ENCODE measurements around the gene PRDM9.
"Not testable (repeated sequence)": the region's sequence is repeated elsewhere in the genome, so short reads cannot be mapped to it uniquely, and the experiment has no call there.

The PRDM9 gene

GRCh38 chr5:23496576-23496975, 10.8 kb upstream of the PRDM9 start:
- no peak for TF ChIP-seq YY1 (IDR thresholded peaks at IDR 0.05; ENCODE audit: insufficient read depth, insufficient read length)
- TF ChIP-seq SUZ12 (IDR thresholded peaks at IDR 0.05; ENCODE audit: extremely low read depth, insufficient read depth, insufficient read length) = no peak
- no peak for TF ChIP-seq ZNF274 (IDR thresholded peaks at IDR 0.05; ENCODE audit: low read depth, low read length)
- DNase-seq (ENCODE audit: low read depth, low spot score) = no peak
- no peaks in the 10 kb centered on the region for H3K4me1 ChIP-seq (ENCODE audit: insufficient read depth, insufficient read length)

GRCh38 chr5:23506329-23507236, 826 bp upstream of the PRDM9 start:
- DNase-seq (ENCODE audit: low read depth, low spot score) = peak; percentile 42
- no peak for TF ChIP-seq SUZ12 (IDR thresholded peaks at IDR 0.05; ENCODE audit: extremely low read depth, insufficient read depth, insufficient read length)

More at GRCh38 chr5:23496576-23496975, 10.8 kb upstream of the PRDM9 start:
- H3K27me3 ChIP-seq (ENCODE audit: insufficient read depth, insufficient read length) = no peaks in the 10 kb centered on the region
- H3K9ac ChIP-seq (ENCODE audit: insufficient read length, low read depth) = no peak overlapping the region
- no peaks in the 10 kb centered on the region for H3K36me3 ChIP-seq (ENCODE audit: insufficient read depth, insufficient read length, low read length)
- H3K4me3 ChIP-seq (ENCODE audit: insufficient read length, low read depth) = no peak overlapping the region
- no peaks in the 10 kb centered on the region for H3K9me3 ChIP-seq (ENCODE audit: insufficient read depth, low read length)

GRCh38 chr5:23510434-23510833, 3.0 kb downstream of the PRDM9 start:
- not testable (repeated sequence) for H3K9me3 ChIP-seq (ENCODE audit: insufficient read depth, low read length); DNase-seq (ENCODE audit: low read depth, low spot score); H3K36me3 ChIP-seq (ENCODE audit: insufficient read depth, insufficient read length, low read length); H3K9ac ChIP-seq (ENCODE audit: insufficient read length, low read depth); H3K4me1 ChIP-seq (ENCODE audit: insufficient read depth, insufficient read length); H3K27me3 ChIP-seq (ENCODE audit: insufficient read depth, insufficient read length); H3K4me3 ChIP-seq (ENCODE audit: insufficient read length, low read depth)

More at GRCh38 chr5:23506329-23507236, 826 bp upstream of the PRDM9 start:
- H3K9me3 ChIP-seq (ENCODE audit: insufficient read depth, low read length) = peaks cover 5% of the 10 kb centered on the region; the same call in 1 of the 2 replicates
- H3K4me3 ChIP-seq (ENCODE audit: insufficient read length, low read depth) = peak overlapping the region; percentile 53
- H3K27me3 ChIP-seq (ENCODE audit: insufficient read depth, insufficient read length) = no peaks in the 10 kb centered on the region
- H3K36me3 ChIP-seq (ENCODE audit: insufficient read depth, insufficient read length, low read length) = no peaks in the 10 kb centered on the region
- peak overlapping the region; percentile 72 for H3K9ac ChIP-seq (ENCODE audit: insufficient read length, low read depth)
- H3K4me1 ChIP-seq (ENCODE audit: insufficient read depth, insufficient read length) = no peaks in the 10 kb centered on the region

- H3K27me3 ChIP-seq (ENCODE audit: insufficient read depth, insufficient read length) = no peaks in the 10 kb centered on the region
- H3K36me3 ChIP-seq (ENCODE audit: insufficient read depth, insufficient read length, low read length) = no peaks in the 10 kb centered on the region
- H3K9me3 ChIP-seq (ENCODE audit: insufficient read depth, low read length) = no peaks in the 10 kb centered on the region; the same call in 1 of the 2 replicates
- no peaks in the 10 kb centered on the region for H3K4me1 ChIP-seq (ENCODE audit: insufficient read depth, insufficient read length)
- no peak for TF ChIP-seq ZNF274 (IDR thresholded peaks at IDR 0.05; ENCODE audit: low read depth, low read length)
- TF ChIP-seq SUZ12 (IDR thresholded peaks at IDR 0.05; ENCODE audit: extremely low read depth, insufficient read depth, insufficient read length) = no peak
- no peak for TF ChIP-seq YY1 (IDR thresholded peaks at IDR 0.05; ENCODE audit: insufficient read depth, insufficient read length)
- H3K4me3 ChIP-seq (ENCODE audit: insufficient read length, low read depth) = no peak overlapping the region
- no peak for DNase-seq (ENCODE audit: low read depth, low spot score)
- no peak overlapping the region for H3K9ac ChIP-seq (ENCODE audit: insufficient read length, low read depth)
Measured at GRCh38 chr5:23522553-23522952, 15.1 kb downstream of the PRDM9 start.

GRCh38 chr5:23523031-23523430, 15.6 kb downstream of the PRDM9 start:
- Histone ChIP-seq H3K36me3 (ENCODE audit: insufficient read depth, insufficient read length, low read length) (no peaks in the 10 kb centered on the region), H3K9me3 (ENCODE audit: insufficient read depth, low read length) (no peaks in the 10 kb centered on the region; the same call in 1 of the 2 replicates)

GRCh38 chr5:23523998-23524397, 16.6 kb downstream of the PRDM9 start:
- no peak for TF ChIP-seq SUZ12 (IDR thresholded peaks at IDR 0.05; ENCODE audit: extremely low read depth, insufficient read depth, insufficient read length)
- no peak for TF ChIP-seq YY1 (IDR thresholded peaks at IDR 0.05; ENCODE audit: insufficient read depth, insufficient read length)
- TF ChIP-seq ZNF274 (IDR thresholded peaks at IDR 0.05; ENCODE audit: low read depth, low read length) = no peak
- H3K9me3 ChIP-seq (ENCODE audit: insufficient read depth, low read length) = no peaks in the 10 kb centered on the region; the same call in 1 of the 2 replicates
- no peaks in the 10 kb centered on the region for H3K4me1 ChIP-seq (ENCODE audit: insufficient read depth, insufficient read length)
- no peak overlapping the region for H3K9ac ChIP-seq (ENCODE audit: insufficient read length, low read depth)
- no peak for DNase-seq (ENCODE audit: low read depth, low spot score)
- H3K27me3 ChIP-seq (ENCODE audit: insufficient read depth, insufficient read length) = no peaks in the 10 kb centered on the region
- H3K4me3 ChIP-seq (ENCODE audit: insufficient read length, low read depth) = no peak overlapping the region
- H3K36me3 ChIP-seq (ENCODE audit: insufficient read depth, insufficient read length, low read length) = no peaks in the 10 kb centered on the region

More at GRCh38 chr5:23523031-23523430, 15.6 kb downstream of the PRDM9 start:
- no peak for DNase-seq (ENCODE audit: low read depth, low spot score)
- Histone ChIP-seq H3K4me1 (ENCODE audit: insufficient read depth, insufficient read length) (no peaks in the 10 kb centered on the region), H3K4me3 (ENCODE audit: insufficient read length, low read depth) (no peak overlapping the region), H3K27me3 (ENCODE audit: insufficient read depth, insufficient read length) (no peaks in the 10 kb centered on the region), H3K9ac (ENCODE audit: insufficient read length, low read depth) (no peak overlapping the region)
- no peak for TF ChIP-seq ZNF274 (IDR thresholded peaks at IDR 0.05; ENCODE audit: low read depth, low read length)
- no peak for TF ChIP-seq YY1 (IDR thresholded peaks at IDR 0.05; ENCODE audit: insufficient read depth, insufficient read length)

- no peak overlapping the region for H3K4me3 ChIP-seq (ENCODE audit: insufficient read length, low read depth)
- DNase-seq (ENCODE audit: low read depth, low spot score) = no peak
- H3K27me3 ChIP-seq (ENCODE audit: insufficient read depth, insufficient read length) = no peaks in the 10 kb centered on the region
- no peak overlapping the region for H3K9ac ChIP-seq (ENCODE audit: insufficient read length, low read depth)
- H3K4me1 ChIP-seq (ENCODE audit: insufficient read depth, insufficient read length) = no peaks in the 10 kb centered on the region
- no peaks in the 10 kb centered on the region for H3K36me3 ChIP-seq (ENCODE audit: insufficient read depth, insufficient read length, low read length)
- TF ChIP-seq YY1 (IDR thresholded peaks at IDR 0.05; ENCODE audit: insufficient read depth, insufficient read length) = no peak
- no peak for TF ChIP-seq ZNF274 (IDR thresholded peaks at IDR 0.05; ENCODE audit: low read depth, low read length)
- no peak for TF ChIP-seq SUZ12 (IDR thresholded peaks at IDR 0.05; ENCODE audit: extremely low read depth, insufficient read depth, insufficient read length)
- no peaks in the 10 kb centered on the region; the same call in 1 of the 2 replicates for H3K9me3 ChIP-seq (ENCODE audit: insufficient read depth, low read length)
Measured at GRCh38 chr5:23525751-23526150, 18.3 kb downstream of the PRDM9 start.

GRCh38 chr5:23526616-23527015, 19.2 kb downstream of the PRDM9 start:
- H3K36me3 ChIP-seq (ENCODE audit: insufficient read depth, insufficient read length, low read length); H3K27me3 ChIP-seq (ENCODE audit: insufficient read depth, insufficient read length); H3K9ac ChIP-seq (ENCODE audit: insufficient read length, low read depth); H3K4me1 ChIP-seq (ENCODE audit: insufficient read depth, insufficient read length); H3K4me3 ChIP-seq (ENCODE audit: insufficient read length, low read depth); H3K9me3 ChIP-seq (ENCODE audit: insufficient read depth, low read length); DNase-seq (ENCODE audit: low read depth, low spot score): not testable (repeated sequence)

- not testable (repeated sequence) for H3K4me3 ChIP-seq (ENCODE audit: insufficient read length, low read depth); H3K36me3 ChIP-seq (ENCODE audit: insufficient read depth, insufficient read length, low read length); DNase-seq (ENCODE audit: low read depth, low spot score); H3K9ac ChIP-seq (ENCODE audit: insufficient read length, low read depth); H3K9me3 ChIP-seq (ENCODE audit: insufficient read depth, low read length); H3K27me3 ChIP-seq (ENCODE audit: insufficient read depth, insufficient read length); H3K4me1 ChIP-seq (ENCODE audit: insufficient read depth, insufficient read length)
Measured at GRCh38 chr5:23527216-23527920, 20.0 kb downstream of the PRDM9 start.

Measured in NT2/D1 (cell line).